ENCODE measurements around the gene HOMER2.
A peak's percentile ranks its signal among the peaks of the same experiment; 100 is the strongest.

Gene HOMER2

GRCh38 chr15:82969353-82969752, 16.8 kb upstream of the HOMER2 start:
- DNase-seq (ENCODE audit: low read depth in 1 of 2, low spot score in 1 of 2), result no peak
- H3K27me3 ChIP-seq (ENCODE audit: insufficient read depth, poor library complexity, severe bottlenecking), result no peaks in the 10 kb centered on the region
- no peak overlapping the region for H3K27ac ChIP-seq (replicated peaks)
- no peak for TF ChIP-seq CTCF (IDR thresholded peaks at IDR 0.05; ENCODE audit: insufficient read depth, low read length)
- peak; percentile 87 for TF ChIP-seq SPI1 (IDR thresholded peaks at IDR 0.05; ENCODE audit: borderline replicate concordance, low read depth)
- no peak overlapping the region for H3K4me3 ChIP-seq (replicated peaks; ENCODE audit: insufficient read depth, low read length)

GRCh38 chr15:82968066-82968465, 15.5 kb upstream of the HOMER2 start:
- no peaks in the 10 kb centered on the region for H3K27me3 ChIP-seq (ENCODE audit: insufficient read depth, poor library complexity, severe bottlenecking)
- TF ChIP-seq SPI1 (IDR thresholded peaks at IDR 0.05; ENCODE audit: borderline replicate concordance, low read depth) (no peak), CTCF (IDR thresholded peaks at IDR 0.05; ENCODE audit: insufficient read depth, low read length) (no peak), GABPA (IDR thresholded peaks at IDR 0.05; ENCODE audit: low read depth) (no peak), REST (IDR thresholded peaks at IDR 0.05; ENCODE audit: insufficient replicate concordance, low read depth) (no peak), POLR2AphosphoS5 (IDR thresholded peaks at IDR 0.05; ENCODE audit: low read depth) (no peak)
- DNase-seq (ENCODE audit: low read depth in 1 of 2, low spot score in 1 of 2), result peak in 1 of 2 experiments; percentile 39
- no peak overlapping the region for H3K4me3 ChIP-seq (replicated peaks; ENCODE audit: insufficient read depth, low read length)
- H3K27ac ChIP-seq (replicated peaks), result no peak overlapping the region

GRCh38 chr15:82966671-82967071, 14.2 kb upstream of the HOMER2 start:
- Histone ChIP-seq H3K4me3 (replicated peaks; ENCODE audit: insufficient read depth, low read length) (no peak overlapping the region), H3K27ac (replicated peaks) (no peak overlapping the region), H3K27me3 (ENCODE audit: insufficient read depth, poor library complexity, severe bottlenecking) (no peaks in the 10 kb centered on the region)
- DNase-seq (ENCODE audit: low read depth in 1 of 2, low spot score in 1 of 2), result no peak
- TF ChIP-seq SPI1 (IDR thresholded peaks at IDR 0.05; ENCODE audit: borderline replicate concordance, low read depth) (no peak), POLR2AphosphoS5 (IDR thresholded peaks at IDR 0.05; ENCODE audit: low read depth) (no peak), REST (IDR thresholded peaks at IDR 0.05; ENCODE audit: insufficient replicate concordance, low read depth) (no peak), GABPA (IDR thresholded peaks at IDR 0.05; ENCODE audit: low read depth) (no peak), CTCF (IDR thresholded peaks at IDR 0.05; ENCODE audit: insufficient read depth, low read length) (no peak)

GRCh38 chr15:82964890-82965289, 12.4 kb upstream of the HOMER2 start:
- no peak for DNase-seq (ENCODE audit: low read depth in 1 of 2, low spot score in 1 of 2)
- Histone ChIP-seq H3K27ac (replicated peaks) (no peak overlapping the region), H3K27me3 (ENCODE audit: insufficient read depth, poor library complexity, severe bottlenecking) (no peaks in the 10 kb centered on the region), H3K4me3 (replicated peaks; ENCODE audit: insufficient read depth, low read length) (no peak overlapping the region)
- TF ChIP-seq GABPA (IDR thresholded peaks at IDR 0.05; ENCODE audit: low read depth) (no peak), REST (IDR thresholded peaks at IDR 0.05; ENCODE audit: insufficient replicate concordance, low read depth) (no peak), SPI1 (IDR thresholded peaks at IDR 0.05; ENCODE audit: borderline replicate concordance, low read depth) (no peak), CTCF (IDR thresholded peaks at IDR 0.05; ENCODE audit: insufficient read depth, low read length) (no peak), POLR2AphosphoS5 (IDR thresholded peaks at IDR 0.05; ENCODE audit: low read depth) (no peak)

Measured in HL-60 (cell line).